GM18909 (cell line): ENCODE results near the gene CACNA2D3.

Experiments
- ATAC-seq: cut with Tn5 transposase; IDR thresholded peaks from one replicate; pipeline ENCODE4 v1.9.1; 2021; ENCODE audit warnings: mild to moderate bottlenecking; ENCODE audit not compliant: unreplicated experiment, poor library complexity

CACNA2D3 gene

DNA sequence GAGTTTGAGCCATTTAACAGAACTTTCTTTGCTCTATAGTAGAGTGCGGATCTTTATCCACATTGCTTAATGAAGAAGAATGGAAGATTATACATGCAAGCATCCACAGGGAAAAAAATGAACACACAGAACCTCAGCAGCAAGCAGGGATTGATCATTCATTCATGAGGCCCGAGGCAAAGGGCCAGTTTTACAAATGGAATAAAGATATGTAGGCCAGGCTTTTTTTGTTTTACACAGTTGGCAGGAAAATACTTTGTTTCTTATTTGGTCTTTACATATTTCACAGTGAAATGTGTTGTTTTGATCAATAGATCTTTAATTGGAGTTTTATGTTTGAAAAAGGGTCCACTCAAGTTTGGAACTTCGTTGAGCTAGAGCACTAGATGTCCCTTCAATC, 688.0 kb downstream of the CACNA2D3 start:
- ATAC-seq: no peak

DNA sequence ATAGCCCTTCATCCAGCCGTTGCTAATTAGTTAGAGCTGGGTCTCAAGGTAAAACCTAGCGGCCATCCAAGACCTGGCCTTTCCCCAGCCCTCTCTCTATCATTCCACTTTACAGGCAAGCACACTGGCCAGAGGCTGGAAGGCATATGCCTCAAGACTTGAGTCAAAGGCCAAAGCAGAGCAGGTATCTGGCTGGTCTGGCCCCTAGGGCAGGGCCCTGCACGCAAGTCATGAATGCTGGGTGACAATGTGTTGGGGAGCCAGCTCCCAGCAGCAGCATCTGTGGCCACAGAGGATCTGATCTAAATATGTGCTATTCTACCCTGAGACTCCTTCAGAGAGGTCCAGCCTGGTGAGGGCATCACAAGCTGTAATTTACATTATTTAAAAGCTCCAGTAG, 691.9 kb downstream of the CACNA2D3 start:
- no peak for ATAC-seq

DNA sequence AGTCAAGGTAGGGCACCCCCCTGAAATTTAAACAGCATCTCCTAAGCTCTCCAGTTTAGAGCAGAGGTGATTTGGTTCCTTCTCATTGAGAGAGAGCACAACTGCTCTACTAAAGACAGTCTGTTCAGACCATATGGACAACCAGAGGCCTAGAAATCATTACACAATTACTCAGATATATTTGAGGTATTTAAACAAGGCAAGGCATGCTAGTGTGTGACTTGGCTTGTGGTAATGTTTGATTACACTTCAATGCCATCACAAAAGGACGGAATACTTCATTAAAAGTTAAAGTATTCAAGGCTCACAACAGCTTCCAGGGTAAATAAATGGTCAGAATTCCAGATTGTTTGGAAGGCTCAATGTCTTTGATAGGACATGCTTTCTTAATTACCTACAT, 695.3 kb downstream of the CACNA2D3 start:
- ATAC-seq: no peak

DNA sequence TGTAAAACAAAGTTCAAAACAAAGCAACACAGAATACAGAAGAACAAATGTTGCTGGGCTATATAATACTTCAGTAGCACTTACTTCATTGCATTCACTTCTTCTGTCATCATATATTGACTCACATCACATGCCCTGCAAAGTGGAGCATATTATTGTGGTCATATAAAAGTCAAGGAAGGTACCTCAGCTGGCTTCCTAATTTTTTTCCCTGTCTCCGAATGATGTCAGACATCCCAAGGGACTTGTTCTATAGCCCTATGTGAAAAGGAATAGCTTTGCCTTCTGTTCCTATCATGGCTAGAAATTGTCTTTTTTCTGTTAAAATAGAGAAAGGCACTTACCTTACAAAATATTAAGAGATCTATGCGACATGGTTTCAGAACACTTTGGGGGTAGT, 696.1 kb downstream of the CACNA2D3 start:
- no peak for ATAC-seq

DNA sequence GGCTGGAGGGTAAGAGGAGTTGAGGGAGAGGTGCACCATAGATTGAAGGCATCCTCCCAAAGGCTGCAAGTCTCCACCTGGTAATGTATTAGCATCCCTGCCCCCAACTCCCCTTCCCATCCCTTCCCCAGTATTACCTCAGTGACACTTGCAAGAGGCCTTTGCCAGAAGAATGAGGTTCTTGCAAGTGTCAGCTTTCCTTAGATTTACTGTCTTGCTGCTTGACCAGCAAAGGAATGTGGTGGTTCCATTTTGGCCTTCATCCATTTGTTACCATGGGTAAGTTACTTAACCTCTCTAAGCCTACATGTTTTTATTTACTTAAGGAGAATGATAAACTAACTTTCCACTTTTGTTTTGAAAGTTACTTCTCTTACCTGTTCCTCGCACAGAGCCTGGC, 696.6 kb downstream of the CACNA2D3 start:
- ATAC-seq: no peak

DNA sequence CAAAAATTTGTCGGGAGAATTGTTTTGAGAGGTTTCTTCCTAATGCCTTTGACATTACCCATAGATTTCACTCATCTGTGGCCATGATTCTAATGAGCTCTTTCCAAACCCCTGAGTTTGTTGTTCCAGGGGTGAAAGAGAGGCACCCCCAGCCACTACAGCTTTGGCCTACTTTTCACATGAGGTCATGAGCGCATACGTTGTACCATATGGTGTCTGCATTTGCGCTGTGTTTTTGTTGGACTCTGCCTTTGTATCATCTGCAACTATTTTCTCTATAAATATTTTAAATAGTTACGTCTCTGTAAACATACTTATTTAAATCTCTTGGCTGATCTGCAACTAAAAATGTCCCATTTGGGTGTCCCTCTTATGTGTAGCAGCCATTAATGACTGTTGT, 697.6 kb downstream of the CACNA2D3 start:
- no peak for ATAC-seq

DNA sequence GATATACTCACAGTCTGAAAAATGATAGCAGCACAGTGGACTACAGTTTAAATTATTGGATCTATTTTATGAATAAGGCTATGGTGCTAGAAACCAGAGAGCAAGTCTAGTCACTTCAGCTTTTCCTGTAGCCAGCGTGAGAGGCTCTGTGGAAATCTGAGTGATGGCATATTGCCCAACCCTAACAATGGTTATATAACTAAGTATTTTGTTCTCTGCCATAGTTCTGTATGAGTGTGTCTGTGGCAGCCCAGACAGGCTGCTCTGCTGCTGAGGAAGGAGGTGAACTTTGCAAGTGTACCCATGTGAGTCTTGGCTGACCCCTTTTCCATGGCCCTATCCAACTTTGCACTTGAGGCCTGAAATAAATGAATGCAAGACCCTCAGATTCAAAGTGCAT, 699.9 kb downstream of the CACNA2D3 start:
- ATAC-seq: no peak

DNA sequence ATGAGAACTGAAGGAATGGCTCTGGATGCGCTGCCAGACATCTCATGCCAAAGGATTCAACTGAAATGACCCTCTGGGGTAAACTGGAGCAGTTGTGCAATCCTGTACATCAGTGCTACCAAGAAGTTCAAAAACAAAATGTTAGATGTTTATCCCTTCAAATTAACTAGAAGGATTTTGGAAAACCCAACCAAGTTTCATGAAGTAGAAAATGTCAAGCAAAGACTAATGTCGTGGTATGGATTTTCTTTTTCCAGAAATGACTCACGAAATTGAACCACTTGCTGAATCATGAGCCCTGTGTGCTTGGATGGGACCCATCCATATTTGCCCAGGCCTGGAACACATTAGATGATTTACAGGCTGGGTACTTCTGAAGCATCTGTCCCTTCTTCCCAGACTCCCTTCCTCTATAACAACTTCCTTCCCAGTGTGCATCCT, 703.9 kb downstream of the CACNA2D3 start:
- ATAC-seq: no peak

DNA sequence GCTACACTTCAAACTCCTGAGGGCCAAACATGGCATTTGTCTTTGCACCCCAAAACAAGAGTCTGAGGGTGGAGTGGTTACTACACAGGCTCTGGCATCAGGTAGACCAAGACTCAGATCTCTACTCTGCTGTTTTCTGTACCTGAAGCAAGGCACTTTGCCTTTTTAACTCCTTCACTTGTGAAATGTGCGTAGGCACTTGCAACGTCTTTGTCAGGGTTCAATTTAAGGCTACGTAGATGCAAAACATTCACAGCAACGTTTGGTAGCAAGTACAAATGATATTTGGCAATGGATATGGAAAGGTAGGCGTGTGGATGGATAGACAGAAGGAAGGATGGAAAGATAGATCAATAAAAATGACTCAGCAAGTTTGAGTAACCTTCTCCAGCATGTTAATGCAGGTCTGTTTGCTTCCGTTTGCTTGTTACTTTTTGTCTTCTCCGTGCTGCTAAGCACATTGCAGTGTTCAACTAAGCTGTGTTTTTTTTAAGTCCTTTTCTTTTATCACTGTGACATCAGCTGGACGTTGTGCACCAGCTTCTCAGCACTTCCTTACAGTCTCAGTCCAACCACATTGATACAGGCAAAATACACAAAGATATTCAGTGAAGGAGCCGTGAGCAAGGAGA, 704.8 kb downstream of the CACNA2D3 start:
- ATAC-seq: no peak

DNA sequence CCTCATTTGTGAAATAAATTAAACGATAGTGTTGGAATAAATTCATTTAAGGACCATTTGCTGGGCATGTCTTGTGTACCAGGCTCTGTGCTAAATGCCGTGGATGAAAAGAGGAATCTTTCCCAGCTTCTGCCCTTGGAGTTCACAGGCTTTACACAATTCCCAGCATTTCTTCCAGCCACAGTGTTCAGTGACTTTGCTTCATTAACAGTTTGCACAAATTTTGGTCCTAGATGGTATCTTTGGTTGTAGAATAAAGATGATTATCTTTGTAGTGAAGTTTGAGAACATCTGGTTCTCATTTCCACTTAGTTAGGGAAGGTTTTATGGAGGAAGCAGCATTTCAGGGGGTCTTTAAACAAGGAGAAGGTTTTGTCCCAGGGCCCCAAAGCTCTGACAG, 705.4 kb downstream of the CACNA2D3 start:
- no peak for ATAC-seq

DNA sequence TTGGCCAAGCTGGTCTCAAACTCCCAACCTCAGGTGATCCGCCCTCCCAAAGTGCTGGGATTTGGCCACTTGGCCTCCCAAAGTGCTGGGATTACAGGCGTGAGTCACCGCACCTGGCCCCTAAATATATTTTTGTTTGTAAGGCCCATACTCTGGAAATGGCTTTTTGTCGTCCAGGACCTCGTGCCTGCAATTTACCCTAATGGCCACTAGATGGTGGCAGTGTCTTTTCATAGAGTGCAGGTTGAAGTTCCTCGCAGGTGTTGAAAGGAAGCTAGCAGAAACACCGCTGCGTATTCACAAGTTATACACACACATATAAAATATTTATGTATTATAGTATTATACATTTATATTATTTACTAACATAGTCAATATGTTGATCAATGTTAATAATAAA, 708.3 kb downstream of the CACNA2D3 start:
- no peak for ATAC-seq

DNA sequence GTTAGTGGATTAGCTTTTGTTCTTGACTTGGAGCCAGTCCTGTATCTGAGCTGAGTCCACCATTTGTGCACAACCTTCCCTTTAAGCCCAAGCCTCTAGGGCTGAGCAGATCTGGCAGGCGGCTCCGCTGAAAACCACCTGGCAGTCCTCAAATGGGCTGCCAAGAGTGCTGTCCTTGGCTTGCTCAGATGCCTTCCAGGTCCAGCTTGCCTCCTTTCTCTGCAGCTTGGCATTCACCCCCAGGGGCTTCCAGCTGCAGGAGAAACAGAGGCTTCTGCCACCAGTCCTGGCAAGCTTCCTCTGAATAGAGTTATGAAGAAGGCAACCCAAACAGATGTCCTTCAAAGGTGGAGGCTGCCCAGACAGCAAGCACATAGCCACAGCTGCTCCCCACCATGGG, 708.8 kb downstream of the CACNA2D3 start:
- no peak for ATAC-seq

DNA sequence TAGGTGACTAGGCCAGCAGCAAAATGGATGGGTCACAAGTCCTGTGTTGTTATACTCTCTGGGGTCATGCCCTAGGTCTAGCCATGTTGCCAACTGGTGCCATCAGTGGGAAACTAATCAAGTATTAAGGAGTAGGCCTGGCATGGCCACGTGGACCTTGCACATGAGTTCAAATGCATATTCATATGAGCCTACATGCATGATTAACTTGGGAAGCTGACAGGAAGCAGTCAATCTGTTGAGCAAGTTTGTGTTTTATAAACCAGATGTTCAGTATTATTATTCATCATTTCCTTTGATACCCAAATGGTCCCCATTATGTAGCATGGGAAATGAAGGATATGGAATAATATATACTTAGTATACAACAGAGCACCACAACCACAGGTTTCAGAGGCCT, 710.5 kb downstream of the CACNA2D3 start:
- no peak for ATAC-seq

DNA sequence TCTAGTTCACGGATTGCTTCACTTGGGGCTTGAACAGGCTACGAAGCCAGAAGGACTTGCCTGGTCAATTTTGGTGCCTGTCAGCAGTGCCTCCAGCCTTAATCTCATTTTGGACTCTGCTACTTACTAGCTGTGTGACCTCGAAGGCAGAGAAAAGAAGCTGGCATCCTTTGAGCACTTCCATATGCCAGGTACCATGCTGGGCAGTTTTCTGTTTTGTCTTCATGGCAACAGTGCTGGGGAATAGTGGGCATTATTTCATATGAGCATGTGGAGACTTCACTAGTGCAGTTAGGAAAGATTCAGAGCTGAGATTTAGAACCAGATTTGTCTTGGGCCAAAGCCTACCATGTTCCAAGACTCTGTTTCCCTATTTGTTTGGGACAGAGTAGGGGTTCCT, 713.3 kb downstream of the CACNA2D3 start:
- ATAC-seq: no peak

DNA sequence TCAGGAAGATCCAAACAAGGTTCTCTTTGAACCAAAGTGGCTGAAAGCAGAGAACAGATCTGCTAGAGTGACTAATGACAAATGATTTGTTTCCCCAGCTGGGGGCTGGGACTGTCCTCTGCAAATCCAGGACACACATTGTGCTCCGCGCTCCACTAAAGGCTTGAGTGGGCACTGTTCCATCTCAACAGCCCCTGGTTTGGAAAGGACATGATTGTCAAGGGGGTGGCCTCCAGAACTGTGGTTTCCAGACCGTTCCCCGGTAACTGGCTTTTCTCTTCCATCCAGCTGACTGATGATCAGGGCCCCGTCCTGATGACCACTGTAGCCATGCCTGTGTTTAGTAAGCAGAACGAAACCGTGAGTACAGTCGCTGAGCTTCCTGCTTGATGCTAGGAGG, 714.5 kb downstream of the CACNA2D3 start:
- ATAC-seq: no peak

DNA sequence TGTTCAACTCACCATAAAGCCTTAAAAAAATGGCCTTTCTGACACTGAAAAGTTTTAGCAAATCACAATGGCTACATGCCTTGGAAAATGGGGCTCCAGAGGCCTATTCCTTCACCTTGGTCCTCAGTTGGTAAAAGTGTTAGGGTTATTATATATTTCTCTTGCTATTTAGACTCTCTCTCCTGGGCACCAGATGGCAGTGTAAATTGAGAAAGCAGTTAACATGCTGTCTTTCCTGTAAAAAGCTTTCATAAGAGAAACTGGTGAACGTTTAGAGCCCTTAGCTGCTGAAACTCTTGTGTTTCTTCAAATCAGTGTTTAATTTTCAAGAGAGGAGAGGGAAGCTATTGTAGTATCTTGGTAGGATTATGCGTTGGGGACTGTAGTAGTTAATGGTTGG, 715.6 kb downstream of the CACNA2D3 start:
- ATAC-seq: no peak

DNA sequence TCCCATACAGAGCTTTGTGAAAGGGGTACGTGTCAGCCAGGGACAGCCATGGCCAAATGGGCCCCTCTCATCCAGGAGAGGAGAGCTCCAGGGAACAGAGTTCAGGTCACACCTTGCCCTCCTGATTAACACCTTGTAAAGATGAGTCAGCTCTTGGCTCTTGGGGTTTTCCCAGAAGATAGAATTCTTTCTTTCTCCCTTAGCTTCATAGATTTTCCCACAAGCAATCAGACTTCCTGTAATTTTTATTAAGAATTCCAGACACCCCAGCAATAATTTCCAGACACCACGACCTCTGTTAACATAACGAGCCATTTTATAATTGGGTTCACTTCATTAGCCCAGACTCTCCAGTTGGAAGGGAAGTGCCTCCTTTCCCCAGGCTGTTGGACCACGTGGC, 719.1 kb downstream of the CACNA2D3 start:
- ATAC-seq: no peak

DNA sequence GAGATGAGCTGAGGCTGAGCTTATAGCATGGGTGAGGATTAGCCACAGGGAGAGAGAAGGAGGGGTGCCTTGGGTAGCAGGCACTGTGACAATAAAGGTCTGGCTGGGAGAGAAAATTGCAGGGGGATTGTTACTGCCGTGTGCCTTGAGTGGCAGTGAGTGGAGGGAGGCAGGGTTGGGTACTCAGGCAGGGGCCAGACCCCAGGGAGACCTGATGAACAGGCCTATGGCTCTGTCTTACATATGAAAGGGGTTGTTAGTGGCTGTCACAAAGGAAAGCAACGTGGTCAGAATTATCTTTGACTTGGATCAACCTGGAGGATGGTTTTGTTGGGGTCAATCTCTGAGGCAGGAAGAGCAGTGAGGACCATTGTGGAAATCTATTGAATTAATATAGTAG, 721.0 kb downstream of the CACNA2D3 start:
- no peak for ATAC-seq

DNA sequence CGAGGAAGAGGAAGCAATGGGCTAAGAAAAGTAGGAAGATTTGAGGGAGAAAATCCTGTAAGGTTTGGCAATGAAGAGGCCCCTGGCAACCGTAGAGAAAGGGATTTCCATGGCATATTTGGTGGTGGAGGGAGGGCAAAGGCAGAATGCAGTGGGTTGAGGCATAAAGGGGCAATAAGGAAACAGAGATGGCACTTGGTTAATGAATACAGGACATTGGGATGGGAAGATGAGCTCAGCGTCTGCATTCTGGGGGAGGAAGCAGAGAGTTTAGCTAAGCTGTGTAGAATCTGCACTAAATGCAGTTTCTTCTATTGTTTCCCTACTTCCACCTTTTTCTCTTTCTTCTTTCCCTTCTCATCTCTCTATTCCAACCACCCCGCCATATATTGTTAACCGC, 721.9 kb downstream of the CACNA2D3 start:
- ATAC-seq: no peak

DNA sequence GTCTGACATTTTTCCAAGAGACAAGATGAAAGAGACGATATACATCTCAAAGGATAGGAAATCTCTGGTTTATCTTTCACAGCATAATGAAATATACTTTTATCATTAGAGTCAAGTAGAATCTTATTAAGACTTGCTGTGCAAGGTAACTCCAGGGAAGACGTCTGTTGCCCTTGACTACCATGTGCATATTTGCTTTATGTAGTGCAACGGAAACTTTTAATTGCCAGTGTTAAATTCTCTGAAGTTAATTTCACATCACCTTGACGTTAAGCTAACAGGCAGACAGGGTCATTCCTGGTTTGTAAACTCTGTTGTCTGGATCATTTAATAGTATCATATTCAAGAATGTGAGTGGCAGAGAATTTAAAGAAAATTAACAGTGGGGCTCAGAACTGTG, 722.7 kb downstream of the CACNA2D3 start:
- no peak for ATAC-seq

DNA sequence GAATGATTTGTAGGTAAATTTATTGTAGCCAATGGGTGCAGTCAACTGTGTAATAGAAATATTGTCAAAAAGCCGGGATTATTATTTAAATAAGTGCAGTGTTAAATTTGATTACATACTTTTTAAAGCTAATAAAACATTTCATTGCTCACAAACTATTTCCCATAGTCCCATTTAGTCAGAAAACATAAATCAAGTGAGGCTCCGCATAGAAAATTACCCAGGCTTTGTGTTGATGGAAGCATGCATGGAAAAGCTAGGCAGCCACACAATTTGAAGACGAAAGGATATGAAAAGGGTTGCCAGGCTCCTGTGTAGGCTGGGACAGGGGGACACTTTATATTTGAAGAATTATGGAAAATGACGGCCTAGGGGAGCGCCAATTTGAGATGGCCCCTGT, 723.2 kb downstream of the CACNA2D3 start:
- no peak for ATAC-seq

DNA sequence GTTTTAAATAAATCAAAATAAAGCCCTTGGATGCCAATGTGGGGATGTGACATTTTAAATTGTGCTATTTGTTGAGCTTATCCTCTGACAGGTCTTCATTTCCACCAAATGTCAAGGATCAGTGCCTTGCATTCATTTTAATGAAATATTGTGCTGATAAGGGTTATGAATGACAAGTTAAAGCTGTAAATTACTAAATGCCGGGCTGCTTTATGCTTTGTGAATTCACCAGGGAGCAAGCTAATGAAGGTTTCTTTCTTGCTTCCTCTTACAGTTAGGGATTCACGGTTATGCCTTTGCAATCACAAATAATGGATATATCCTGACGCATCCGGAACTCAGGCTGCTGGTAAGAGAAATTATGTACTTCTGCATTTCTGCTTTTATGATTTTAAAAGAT, 723.8 kb downstream of the CACNA2D3 start:
- ATAC-seq: no peak

DNA sequence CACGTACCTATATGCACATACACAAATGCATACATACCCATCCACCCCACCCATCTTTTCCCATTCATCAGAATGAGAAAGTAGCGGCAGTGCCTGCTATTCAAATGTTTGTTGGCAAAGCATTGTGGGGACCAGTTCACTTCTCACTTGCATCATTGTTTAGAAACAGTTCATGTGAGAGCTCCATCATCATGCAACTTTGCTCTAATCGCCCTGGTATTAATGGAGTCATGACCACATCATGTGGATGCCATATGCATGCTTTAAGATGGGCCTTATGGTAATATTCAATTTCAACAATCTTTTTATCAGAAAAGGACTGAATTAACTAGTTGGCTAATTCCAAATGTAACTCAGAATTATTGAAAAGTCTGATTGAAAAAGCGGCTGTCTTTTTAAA, 725.0 kb downstream of the CACNA2D3 start:
- ATAC-seq: no peak
